ENCODE measurements around the gene EPSTI1.

EPSTI1 gene

DNA sequence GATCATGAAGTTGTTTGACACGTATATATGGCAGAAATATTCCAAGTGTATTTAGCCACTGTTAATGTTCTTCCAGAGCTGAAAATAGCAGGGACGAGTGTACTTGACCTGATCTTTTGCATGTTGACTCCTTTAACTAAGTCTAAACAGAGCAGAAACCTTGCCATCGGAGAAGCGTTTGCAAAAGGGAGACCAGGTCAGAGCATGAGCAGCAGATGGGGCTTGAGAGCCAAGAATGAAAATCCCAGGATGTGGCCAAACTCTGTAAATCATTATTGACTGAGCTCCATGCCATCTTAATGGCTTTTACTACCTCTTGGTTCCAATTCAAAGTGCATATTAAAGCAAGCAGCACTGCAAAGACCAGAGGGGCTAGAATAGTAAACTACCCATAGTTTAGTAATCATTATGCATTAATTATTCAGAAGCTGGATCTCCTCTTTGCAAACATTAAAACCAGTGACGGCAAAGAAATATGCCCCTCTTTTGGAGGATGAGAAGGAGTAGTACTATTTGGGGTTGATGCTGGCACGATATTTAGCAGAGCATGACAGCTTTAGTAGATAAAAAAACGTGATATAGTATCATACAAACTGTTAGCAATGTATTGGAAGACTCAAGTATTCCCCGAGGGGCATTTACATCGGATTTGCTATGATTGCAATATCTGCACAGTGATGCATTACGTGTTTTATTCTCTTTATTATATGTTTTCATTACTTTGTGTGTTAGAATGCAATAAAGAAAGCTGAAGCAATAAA lies 154.9 kb downstream of the EPSTI1 start:
- DNase-seq = no peak

Data from activated CD4-positive, alpha-beta T cell treated with anti-CD3 and anti-CD28 coated beads for 4 hours (primary cell).